Epithelial cell of prostate (primary cell): ENCODE measurements around the gene ITGA5.

ENCODE experiments used
- DNase-seq: peaks from one replicate; pipeline ENCODE4 v3.0.0-alpha.2; 2011; ENCODE audit warnings: low read depth, low spot score
- H3K27ac ChIP-seq: fragments of 450-650 bp; 2 replicates; pipeline ENCODE4 v1.5.1; 2017; ENCODE audit warnings: mild to moderate bottlenecking

Gene ITGA5

GRCh38 chr12:54376596-54376995, 42.5 kb downstream of the ITGA5 start:
- no peak for DNase-seq
- H3K27ac ChIP-seq, result no peak overlapping the region

GRCh38 chr12:54375259-54375579, 43.8 kb downstream of the ITGA5 start:
- no peak for DNase-seq
- peak overlapping the region; percentile 42 for H3K27ac ChIP-seq

- H3K27ac ChIP-seq, result peak overlapping the region; percentile 42
- no peak for DNase-seq
Measured at GRCh38 chr12:54374562-54375258, 44.4 kb downstream of the ITGA5 start.

- DNase-seq, result no peak
- peak overlapping the region; percentile 42 for H3K27ac ChIP-seq
Measured at GRCh38 chr12:54373649-54374561, 45.2 kb downstream of the ITGA5 start.

- H3K27ac ChIP-seq, result no peak overlapping the region
- no peak for DNase-seq
Measured at GRCh38 chr12:54372113-54372806, 46.8 kb downstream of the ITGA5 start.

- DNase-seq, result no peak
- no peak overlapping the region for H3K27ac ChIP-seq
Measured at GRCh38 chr12:54371328-54372112, 47.5 kb downstream of the ITGA5 start.

- no peak overlapping the region for H3K27ac ChIP-seq
- no peak for DNase-seq
Measured at GRCh38 chr12:54370171-54370730, 48.8 kb downstream of the ITGA5 start.

GRCh38 chr12:54369597-54370131, 49.4 kb downstream of the ITGA5 start:
- DNase-seq, result no peak
- no peak overlapping the region for H3K27ac ChIP-seq

GRCh38 chr12:54368709-54369596, 50.1 kb downstream of the ITGA5 start:
- DNase-seq, result no peak
- H3K27ac ChIP-seq, result no peak overlapping the region

- no peak for DNase-seq
- no peak overlapping the region for H3K27ac ChIP-seq
Measured at GRCh38 chr12:54368025-54368708, 50.9 kb downstream of the ITGA5 start.

- no peak for DNase-seq
- no peak within 1 kb of the TSS for H3K27ac ChIP-seq
Measured at GRCh38 chr12:54364413-54364812, 54.7 kb downstream of the ITGA5 start, which contains the start of gene GPR84. Gene GPR84, minus strand, starts transcription at chr12:54364486. Its CDS starts 635 bp downstream, at chr12:54363851.

GRCh38 chr12:54363618-54364017, 55.4 kb downstream of the ITGA5 start:
- no peak for DNase-seq
- H3K27ac ChIP-seq, result no peak overlapping the region

- DNase-seq, result no peak
- H3K27ac ChIP-seq, result no peak overlapping the region
Measured at GRCh38 chr12:54363047-54363446, 56.0 kb downstream of the ITGA5 start.

- no peak for DNase-seq
- H3K27ac ChIP-seq, result no peak overlapping the region
Measured at GRCh38 chr12:54360717-54361456, 58.2 kb downstream of the ITGA5 start.

- no peak for DNase-seq
- H3K27ac ChIP-seq, result peak overlapping the region; percentile 81
Measured at GRCh38 chr12:54359762-54360351, 59.2 kb downstream of the ITGA5 start.

- peak overlapping the region; percentile 81 for H3K27ac ChIP-seq
- DNase-seq, result peak; percentile 96
Measured at GRCh38 chr12:54358945-54359761, 59.9 kb downstream of the ITGA5 start.
